Activated CD4-positive, alpha-beta T cell treated with anti-CD3 and anti-CD28 coated beads, Interleukin-2, amount 10 ng/mL, durations not matched to agents 24 days and 14 days (primary cell): Measurements from ENCODE around the gene POLD4. TPM values are rescaled to one million over a fixed set of nuclear protein-coding genes. Genes with fewer than 3 reads are reported as not detected.

Experiments used
- DNase-seq: peaks from one replicate; pipeline ENCODE4 v3.0.0; 2022
- H3K27ac Mint-ChIP-seq: one replicate; pipeline ENCODE4 v1.8.0; 2022; ENCODE audit warnings: mild to moderate bottlenecking, mixed read lengths
- H3K27me3 Mint-ChIP-seq: one replicate; pipeline ENCODE4 v1.8.0; 2022; ENCODE audit warnings: mixed read lengths
- H3K36me3 Mint-ChIP-seq: one replicate; pipeline ENCODE4 v1.8.0; 2022; ENCODE audit warnings: low read depth, mild to moderate bottlenecking, mixed read lengths
- H3K4me1 Mint-ChIP-seq: one replicate; pipeline ENCODE4 v1.8.0; 2021; ENCODE audit warnings: mixed read lengths
- H3K4me3 Mint-ChIP-seq: one replicate; pipeline ENCODE4 v1.8.0; 2022; ENCODE audit warnings: mild to moderate bottlenecking, moderate library complexity, mixed read lengths
- H3K9me3 Mint-ChIP-seq: one replicate; pipeline ENCODE4 v1.8.0; 2021; ENCODE audit warnings: mixed read lengths
- intact Hi-C: fragments of 100-400 bp; cut with micrococcal nuclease; formaldehyde crosslinking; loops from one replicate; pipeline ENCODE4 v1.15.1; 2023
- total RNA-seq: library from RNA; stranded (reverse); gene quantifications from 2 replicates; pipeline ENCODE4 v1.2.3, GENCODE V29; 2022

POLD4 gene
- total RNA-seq, 1 donor from 2014 or later: 36.0 TPM

DNA sequence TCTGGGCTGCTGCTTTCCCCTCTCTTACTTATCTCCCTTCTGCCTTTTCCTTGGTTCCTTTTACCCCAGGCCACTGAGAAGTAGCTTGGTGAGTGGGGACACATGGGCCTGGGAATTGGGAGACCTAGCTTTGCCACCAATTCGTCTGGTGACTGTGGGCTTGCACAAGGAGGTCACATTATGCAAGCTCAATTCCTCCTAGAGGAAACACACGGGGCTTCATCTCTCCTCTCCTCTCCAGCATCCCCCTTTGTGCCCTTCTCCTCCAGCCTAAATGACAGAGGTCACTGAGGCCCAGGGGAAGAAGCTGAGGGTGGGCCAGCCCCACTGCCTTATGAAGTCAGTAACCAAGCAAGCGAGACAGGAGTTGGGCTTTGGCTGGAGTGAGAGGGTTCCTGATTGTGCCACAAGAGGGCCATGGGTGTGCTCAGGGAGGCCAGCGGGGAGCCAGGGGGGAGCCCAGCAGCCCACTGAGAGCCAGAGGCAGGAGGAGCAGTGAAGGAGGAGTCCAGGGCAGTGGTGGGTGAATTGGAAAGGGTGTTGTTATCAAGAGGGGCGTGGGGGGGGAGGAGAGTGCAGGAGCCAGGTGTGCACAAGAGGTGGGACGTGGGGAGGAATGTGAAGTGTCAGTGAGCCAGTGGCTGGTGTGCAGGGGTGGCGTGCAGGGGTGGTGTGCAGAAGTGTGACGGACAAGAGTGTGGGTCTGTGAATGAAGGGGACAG is 18.0 kb upstream of the POLD4 start:
- Mint-ChIP-seq H3K4me1 (peaks cover 34% of the 10 kb centered on the region), H3K9me3 (no peaks in the 10 kb centered on the region)
- DNase-seq: peak; percentile 75

GRCh38 chr11:67370351-67371076 is 17.2 kb upstream of the POLD4 start:
- Mint-ChIP-seq H3K9me3 (no peaks in the 10 kb centered on the region), H3K4me3 (peak overlapping the region; percentile 31), H3K27me3 (peaks cover 62% of the 10 kb centered on the region), H3K36me3 (peaks cover 3% of the 10 kb centered on the region), H3K4me1 (peaks cover 34% of the 10 kb centered on the region), H3K27ac (peak overlapping the region; percentile 27)
- intact Hi-C loops: no loop called here
- DNase-seq: no peak

More for the DNA sequence above, 18.0 kb upstream of the POLD4 start:
- H3K27me3 Mint-ChIP-seq: peaks cover 62% of the 10 kb centered on the region
- intact Hi-C loops: no loop called here
- H3K36me3 Mint-ChIP-seq: peaks cover 3% of the 10 kb centered on the region
- peak overlapping the region; percentile 67 for H3K27ac Mint-ChIP-seq
- H3K4me3 Mint-ChIP-seq: peak overlapping the region; percentile 77

- Mint-ChIP-seq H3K27me3 (peaks cover 62% of the 10 kb centered on the region), H3K36me3 (peaks cover 3% of the 10 kb centered on the region), H3K9me3 (no peaks in the 10 kb centered on the region), H3K4me1 (peaks cover 34% of the 10 kb centered on the region), H3K27ac (no peak overlapping the region), H3K4me3 (no peak overlapping the region)
- DNase-seq: no peak
- intact Hi-C loops: no loop called here
These were observed 16.5 kb upstream of the POLD4 start for GRCh38 chr11:67369801-67370284.

DNA sequence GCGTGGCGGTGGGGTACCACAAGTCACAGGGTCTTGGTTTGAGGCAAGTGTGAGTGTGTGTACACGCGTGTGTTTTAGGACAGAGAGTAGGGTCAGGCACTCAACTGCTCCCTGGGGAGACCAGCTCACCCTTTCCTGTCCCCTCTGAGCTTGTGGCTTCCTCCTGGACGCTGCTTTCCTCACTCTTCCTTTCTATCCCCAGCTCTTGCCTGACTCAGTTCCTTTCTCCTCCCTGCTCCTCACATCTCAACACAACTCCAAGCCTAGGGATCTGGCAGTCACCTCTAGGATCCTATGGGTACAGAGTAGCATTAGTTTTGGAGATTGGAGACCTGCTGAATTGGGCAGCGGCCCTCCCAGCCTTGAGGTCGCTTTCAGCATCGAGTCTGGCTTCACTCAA is 15.9 kb upstream of the POLD4 start:
- H3K27ac Mint-ChIP-seq: no peak overlapping the region
- H3K36me3 Mint-ChIP-seq: peaks cover 3% of the 10 kb centered on the region
- H3K4me1 Mint-ChIP-seq: peaks cover 29% of the 10 kb centered on the region
- no peak for DNase-seq
- H3K9me3 Mint-ChIP-seq: no peaks in the 10 kb centered on the region
- intact Hi-C loops: no loop called here
- H3K27me3 Mint-ChIP-seq: peaks cover 56% of the 10 kb centered on the region
- H3K4me3 Mint-ChIP-seq: no peak overlapping the region

GRCh38 chr11:67368621-67369020 is 15.3 kb upstream of the POLD4 start:
- H3K36me3 Mint-ChIP-seq: peaks cover 3% of the 10 kb centered on the region
- intact Hi-C loops: no loop called here

DNA sequence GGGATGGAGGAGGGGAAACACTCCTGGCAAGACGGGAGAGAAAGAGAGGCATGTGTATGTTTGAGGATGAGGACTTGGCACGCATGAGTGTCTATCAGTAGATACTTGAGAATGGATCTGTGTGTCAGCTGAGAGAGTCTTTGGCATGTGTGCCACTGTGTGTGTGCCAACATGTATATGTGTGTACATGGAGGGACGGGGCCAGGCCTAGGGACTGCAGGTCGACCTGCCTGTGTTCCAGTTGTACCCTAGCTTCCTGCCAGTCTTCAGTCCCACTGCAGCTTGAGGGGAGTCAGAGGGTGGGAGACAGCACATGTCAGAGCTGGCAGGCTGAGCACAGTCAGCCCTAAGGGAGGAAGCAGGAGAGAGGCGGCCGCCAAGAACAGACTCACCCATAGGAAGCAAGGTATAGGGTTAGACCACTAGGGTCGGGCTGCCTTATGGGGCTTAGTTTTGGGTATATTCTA is 14.4 kb upstream of the POLD4 start:
- no peak overlapping the region for H3K27ac Mint-ChIP-seq

More at GRCh38 chr11:67368621-67369020, 15.3 kb upstream of the POLD4 start:
- no peak for DNase-seq
- Mint-ChIP-seq H3K27me3 (peaks cover 53% of the 10 kb centered on the region), H3K4me1 (peaks cover 27% of the 10 kb centered on the region), H3K27ac (no peak overlapping the region), H3K9me3 (no peaks in the 10 kb centered on the region), H3K4me3 (no peak overlapping the region)

DNA sequence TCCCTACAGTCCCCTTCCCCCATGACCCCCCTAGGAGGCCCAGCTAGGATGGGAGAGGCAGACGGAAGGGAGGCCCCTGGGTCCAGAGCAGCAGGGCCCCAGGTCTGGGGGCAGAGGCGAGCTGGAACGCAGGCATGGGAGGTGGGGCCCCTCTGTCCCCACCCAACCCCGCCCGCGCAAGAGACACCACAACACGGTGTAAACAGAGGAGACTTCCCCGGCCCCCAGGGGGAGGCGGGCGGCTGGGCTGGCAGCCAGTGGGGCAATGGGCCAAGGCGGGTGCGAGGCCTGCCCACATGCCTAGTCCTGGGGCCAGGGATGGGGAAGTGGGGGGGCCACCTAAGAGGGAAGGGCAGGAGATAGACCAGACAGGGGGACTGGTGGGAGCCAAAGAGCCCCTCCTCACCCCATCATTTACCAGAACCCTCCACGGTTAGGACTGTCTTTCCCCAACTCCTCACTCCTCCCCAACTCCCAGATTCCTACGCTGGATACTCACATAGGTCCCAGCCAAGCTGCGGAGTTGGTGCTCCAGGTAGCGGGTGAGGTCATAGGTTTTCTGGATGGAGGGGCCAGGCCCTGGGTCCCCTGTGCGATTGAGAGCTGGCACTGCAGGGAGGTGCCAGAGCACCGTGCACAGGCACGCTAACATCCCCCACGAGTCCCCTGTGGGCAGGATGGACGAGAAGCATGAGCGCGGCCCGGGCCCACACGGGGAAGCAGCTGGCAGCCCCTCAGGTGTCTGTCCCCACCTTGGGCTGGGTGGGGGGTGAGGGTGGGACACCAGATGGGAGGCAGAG is 13.8 kb upstream of the POLD4 start:
- Mint-ChIP-seq H3K27me3 (peaks cover 61% of the 10 kb centered on the region), H3K36me3 (peaks cover 3% of the 10 kb centered on the region), H3K4me1 (peaks cover 27% of the 10 kb centered on the region), H3K9me3 (no peaks in the 10 kb centered on the region), H3K27ac (no peak overlapping the region), H3K4me3 (no peak overlapping the region)
- intact Hi-C loops: no loop called here
- DNase-seq: no peak

More for the DNA sequence above, 14.4 kb upstream of the POLD4 start:
- no peak overlapping the region for H3K4me3 Mint-ChIP-seq
- H3K36me3 Mint-ChIP-seq: peaks cover 3% of the 10 kb centered on the region
- DNase-seq: no peak
- H3K9me3 Mint-ChIP-seq: no peaks in the 10 kb centered on the region
- intact Hi-C loops: no loop called here
- H3K4me1 Mint-ChIP-seq: peaks cover 27% of the 10 kb centered on the region
- H3K27me3 Mint-ChIP-seq: peaks cover 56% of the 10 kb centered on the region

DNA sequence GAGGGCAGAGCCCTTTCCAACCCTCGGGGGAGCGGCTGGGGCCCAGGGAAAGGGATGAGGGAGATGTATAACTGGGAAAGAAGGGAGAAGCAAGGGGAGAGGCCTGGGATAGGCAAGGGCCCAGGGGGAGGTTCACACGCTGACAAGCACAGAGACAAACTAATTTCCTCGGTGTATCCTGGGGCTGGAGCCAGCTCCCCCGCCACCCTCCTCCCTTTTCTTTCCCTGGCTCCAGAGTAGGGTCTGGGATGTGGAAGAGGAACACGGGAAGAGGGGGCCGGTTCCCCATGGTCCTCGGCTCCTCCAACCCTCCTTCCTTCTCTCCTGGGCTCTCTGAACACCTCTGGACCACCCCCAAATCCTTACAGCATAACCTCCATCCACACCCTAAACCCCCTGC is 13.2 kb upstream of the POLD4 start:
- H3K27me3 Mint-ChIP-seq: peaks cover 62% of the 10 kb centered on the region
- H3K27ac Mint-ChIP-seq: no peak overlapping the region
- intact Hi-C loops: no loop called here
- DNase-seq: no peak
- H3K4me3 Mint-ChIP-seq: no peak overlapping the region
- no peaks in the 10 kb centered on the region for H3K9me3 Mint-ChIP-seq
- peaks cover 23% of the 10 kb centered on the region for H3K4me1 Mint-ChIP-seq
- peaks cover 2% of the 10 kb centered on the region for H3K36me3 Mint-ChIP-seq

- Mint-ChIP-seq H3K27me3 (peaks cover 62% of the 10 kb centered on the region), H3K27ac (no peak overlapping the region), H3K36me3 (no peaks in the 10 kb centered on the region), H3K4me1 (peaks cover 18% of the 10 kb centered on the region), H3K4me3 (no peak overlapping the region), H3K9me3 (no peaks in the 10 kb centered on the region)
- intact Hi-C loops: no loop called here
- no peak for DNase-seq
These were observed 12.5 kb upstream of the POLD4 start for GRCh38 chr11:67365736-67366444.

GRCh38 chr11:67364783-67365722 is 11.7 kb upstream of the POLD4 start:
- no peaks in the 10 kb centered on the region for H3K9me3 Mint-ChIP-seq
- H3K4me1 Mint-ChIP-seq: peaks cover 15% of the 10 kb centered on the region
- no peak overlapping the region for H3K4me3 Mint-ChIP-seq
- H3K27me3 Mint-ChIP-seq: peaks cover 57% of the 10 kb centered on the region
- DNase-seq: no peak
- no peaks in the 10 kb centered on the region for H3K36me3 Mint-ChIP-seq
- no peak overlapping the region for H3K27ac Mint-ChIP-seq
- intact Hi-C loops: no loop called here

GRCh38 chr11:67364169-67364568 is 10.8 kb upstream of the POLD4 start:
- Mint-ChIP-seq H3K9me3 (no peaks in the 10 kb centered on the region), H3K27ac (no peak overlapping the region), H3K4me1 (peaks cover 13% of the 10 kb centered on the region), H3K4me3 (no peak overlapping the region), H3K36me3 (no peaks in the 10 kb centered on the region), H3K27me3 (peaks cover 50% of the 10 kb centered on the region)
- intact Hi-C loops: no loop called here
- no peak for DNase-seq

DNA sequence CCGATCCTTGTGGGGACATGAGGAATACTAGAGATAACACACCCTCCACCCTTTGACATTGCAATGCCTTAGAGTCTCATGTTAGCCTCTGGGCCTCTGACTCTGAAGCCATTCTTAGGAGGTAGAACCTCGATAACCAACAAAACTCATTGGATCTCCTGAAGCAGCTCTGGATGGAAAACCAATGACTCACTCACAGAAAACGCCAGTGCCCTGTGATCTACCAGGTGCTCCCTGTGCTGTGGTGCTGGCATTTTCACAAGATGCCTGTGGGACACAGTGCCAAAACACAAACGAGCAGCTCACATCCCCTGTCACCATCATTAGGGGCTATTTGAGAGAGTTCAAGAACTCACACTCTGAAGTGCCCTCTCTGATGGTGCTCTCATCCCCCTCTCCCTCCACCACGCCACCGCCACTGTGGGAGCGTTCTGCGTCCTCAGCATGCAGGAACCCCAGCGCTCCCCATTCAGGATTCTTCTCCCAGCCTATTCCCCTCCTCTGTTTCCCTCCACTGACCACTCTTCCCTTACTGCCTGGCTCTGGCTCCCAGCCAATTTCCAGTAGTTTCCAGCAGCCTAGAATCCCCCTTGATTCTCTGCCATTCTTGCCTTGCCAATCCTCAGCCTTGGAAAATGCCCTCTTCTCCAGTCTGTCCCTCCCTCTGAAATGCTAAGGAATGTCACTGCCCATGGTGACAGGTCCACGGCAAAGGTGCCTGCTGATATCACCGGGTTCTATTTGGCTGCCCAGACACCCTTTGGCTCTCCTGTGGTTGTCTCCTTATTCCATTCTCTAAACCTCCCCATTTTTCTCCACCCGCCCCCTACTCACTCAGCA is 4.7 kb upstream of the POLD4 start:
- H3K9me3 Mint-ChIP-seq: no peaks in the 10 kb centered on the region
- intact Hi-C loops: loop anchor here (1.0 to 10.0 kb wide), 2 partner anchors 24 to 227 kb away; partner anchors contain the start of gene GSTP1
- peaks cover 33% of the 10 kb centered on the region for H3K27me3 Mint-ChIP-seq

More for the DNA sequence above, 4.7 kb upstream of the POLD4 start:
- Mint-ChIP-seq H3K27ac (no peak overlapping the region), H3K4me1 (peaks cover 25% of the 10 kb centered on the region), H3K36me3 (no peaks in the 10 kb centered on the region), H3K4me3 (no peak overlapping the region)
- no peak for DNase-seq
